ENCODE measurements around the gene KAT6B.

Gene KAT6B

DNA sequence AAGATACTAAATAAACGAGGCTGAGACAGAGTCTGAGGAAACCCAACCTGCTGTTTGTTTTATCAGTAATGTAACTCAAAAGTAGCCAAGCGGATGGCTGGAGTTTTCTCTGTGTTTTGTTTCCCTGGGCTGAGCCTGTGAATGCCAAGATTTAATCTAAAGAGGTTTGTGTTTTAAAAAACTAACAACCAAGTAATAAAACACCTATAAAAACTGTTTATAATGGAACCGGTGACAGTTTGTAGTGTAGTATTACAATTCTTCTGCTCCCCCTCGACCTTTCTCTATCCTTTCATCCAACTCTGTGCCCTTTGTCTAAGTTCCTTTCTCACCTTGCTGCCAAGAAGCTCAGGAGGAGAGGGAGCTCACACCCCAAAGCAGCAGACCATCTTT, 2.6 kb upstream of the KAT6B start:
- no peak for DNase-seq (ENCODE audit: low read depth)

DNA sequence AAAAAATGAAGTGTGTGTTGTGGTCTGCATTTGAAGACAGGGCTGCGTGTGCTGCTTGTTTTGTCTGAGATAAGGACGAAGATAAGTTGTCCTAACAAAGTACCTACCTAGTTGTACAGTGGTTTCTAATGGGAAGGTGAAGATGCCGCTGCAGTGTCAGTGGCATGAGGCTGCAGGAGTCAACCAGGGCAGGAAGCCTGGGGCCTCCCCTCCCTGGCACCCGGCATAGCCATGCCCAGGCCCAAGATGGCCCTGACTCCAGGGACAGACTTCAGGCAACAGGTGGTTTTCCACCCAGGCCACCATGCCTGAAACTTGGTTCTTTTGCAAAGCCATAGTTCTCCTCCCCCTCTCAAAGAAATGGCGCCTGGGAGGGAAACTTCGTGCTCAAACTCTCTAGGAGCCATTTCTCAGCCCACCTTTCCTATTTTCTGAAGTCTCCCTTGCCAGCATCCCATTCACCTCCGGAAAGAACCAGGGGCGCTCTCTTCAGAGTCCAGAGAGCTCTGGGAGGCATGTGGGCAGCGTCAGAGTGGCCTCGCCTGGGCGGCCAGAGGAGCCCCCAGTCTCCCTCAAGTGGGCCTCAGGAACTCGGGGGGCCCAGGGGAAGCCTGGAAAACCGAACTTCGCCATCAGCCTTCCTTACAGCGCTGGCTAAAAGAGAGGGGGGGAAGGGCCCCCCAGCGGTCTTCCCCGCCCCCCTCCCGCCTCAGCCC, 2.1 kb upstream of the KAT6B start:
- no peak for DNase-seq (ENCODE audit: low read depth)

DNA sequence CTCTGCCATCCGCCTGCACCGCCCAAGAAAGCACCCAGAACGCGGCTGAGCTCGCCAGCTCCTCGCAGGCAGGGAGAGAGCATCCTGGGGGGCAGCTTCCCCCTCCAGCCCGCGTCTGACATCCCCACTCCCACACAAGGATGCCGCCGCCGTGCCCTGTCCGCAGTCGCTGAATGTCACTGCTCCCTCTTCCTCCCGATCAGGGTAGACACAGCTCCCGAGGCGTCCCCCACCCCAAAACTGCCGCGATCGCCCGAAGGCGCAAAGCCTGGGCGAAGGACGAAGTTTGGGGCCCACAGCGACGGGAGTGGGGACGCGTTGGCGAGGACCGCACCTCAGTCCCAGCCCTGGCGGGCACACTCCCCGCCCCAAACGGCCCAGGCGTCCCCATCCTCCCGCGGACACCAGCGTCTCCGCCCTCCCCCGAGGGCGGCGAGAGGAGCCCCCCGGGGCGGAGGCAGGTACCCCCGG, 1.5 kb upstream of the KAT6B start:
- DNase-seq (ENCODE audit: low read depth), result no peak

DNA sequence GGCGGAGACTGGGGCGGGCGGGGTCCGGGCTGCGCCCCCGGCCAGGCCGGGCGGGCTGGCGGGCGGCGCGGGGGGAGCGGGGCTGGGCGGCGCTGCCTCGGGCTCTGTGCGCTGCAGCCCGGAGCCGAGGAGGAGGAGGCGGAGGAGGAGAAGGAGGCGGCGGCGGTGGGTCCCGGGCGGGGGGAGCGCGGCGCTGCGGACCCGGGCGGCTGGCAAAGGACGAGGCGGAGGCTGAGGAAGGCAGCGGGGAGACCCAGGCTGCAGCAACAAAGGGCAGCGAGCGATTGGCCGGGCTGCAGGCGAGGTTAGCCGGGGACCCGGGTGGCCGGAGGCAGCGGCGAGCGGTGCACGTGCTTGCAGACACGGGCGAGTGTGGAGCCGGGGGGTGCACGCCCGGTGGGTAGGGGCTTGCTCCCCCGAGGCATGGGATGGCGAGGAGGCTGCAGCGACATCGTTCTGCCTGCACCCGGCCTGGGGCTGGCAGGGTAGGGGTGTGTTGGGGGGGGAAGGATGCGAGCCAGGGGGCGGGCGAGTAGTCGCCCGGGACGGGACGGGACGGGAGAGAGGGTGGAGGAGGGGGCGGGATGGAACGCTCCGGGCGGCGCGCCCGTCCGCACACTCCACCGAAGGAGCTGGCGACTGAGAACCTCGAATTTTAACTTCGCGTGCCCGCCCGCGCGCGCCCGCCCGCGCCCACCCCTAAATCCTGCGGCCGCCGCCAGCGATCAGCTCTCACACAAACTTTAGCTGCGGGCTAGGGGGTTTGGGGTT, 844 bp upstream of the KAT6B start:
- no peak for DNase-seq (ENCODE audit: low read depth)

DNA sequence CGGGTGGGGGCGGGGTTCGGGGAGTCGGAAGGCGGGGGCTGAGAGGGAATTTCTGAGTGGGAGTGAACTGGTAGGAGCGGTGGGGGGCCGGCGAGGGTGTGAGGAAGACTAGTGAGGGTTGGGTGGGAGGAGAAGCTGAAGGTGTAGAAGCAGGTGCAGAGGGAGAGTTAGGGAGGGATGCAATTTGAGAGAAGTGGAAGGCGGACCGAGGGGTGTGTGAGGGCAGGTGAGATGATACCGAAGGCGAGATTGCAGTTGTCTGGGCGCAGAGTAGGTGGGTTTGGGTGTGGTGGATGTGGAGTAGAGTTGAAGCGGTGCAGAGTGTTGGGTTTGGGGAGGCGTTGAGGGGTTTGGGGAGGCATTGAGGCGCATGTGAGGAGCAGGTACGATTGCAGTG, 643 bp downstream of the KAT6B start:
- no peak for DNase-seq (ENCODE audit: low read depth)

DNA sequence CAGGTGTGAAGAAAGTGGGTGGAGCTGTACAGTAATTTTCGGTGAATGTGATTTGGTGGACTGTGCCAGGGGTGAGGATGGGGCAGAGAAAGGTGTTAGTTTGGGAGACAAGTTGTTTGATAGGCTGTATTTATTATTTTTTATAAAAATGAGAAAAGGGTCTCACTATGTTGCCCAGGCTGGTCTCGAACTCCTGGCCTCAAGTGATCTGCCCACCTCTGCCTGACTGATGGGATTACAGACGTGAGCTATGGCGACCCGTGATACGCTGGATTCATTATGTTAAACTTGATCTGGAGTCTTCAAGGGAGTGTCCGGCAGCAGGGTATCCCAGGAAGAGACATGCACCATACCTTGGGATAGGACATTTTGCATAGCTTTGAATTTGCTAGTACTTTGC, 1.3 kb downstream of the KAT6B start:
- no peak for DNase-seq (ENCODE audit: low read depth)

DNA sequence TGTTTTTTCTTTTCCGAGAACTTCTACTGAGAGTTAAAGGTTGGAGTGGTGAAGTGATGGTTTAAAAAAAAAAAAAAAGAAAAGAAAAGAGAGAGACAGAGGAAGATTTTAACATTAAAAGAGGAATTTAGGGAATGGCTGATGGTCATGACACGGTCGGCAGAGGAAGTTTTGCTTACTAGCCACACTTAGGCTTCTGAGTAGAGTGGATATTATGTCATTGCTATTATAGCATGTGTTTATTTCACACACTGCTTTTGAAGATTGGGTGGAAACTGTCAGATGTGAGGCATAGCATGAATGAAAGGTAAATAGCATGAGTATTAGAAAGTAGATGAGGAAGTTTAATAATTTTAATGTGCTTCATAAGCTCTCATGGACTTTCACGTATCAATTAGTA, 2.5 kb downstream of the KAT6B start:
- DNase-seq (ENCODE audit: low read depth), result no peak

DNA sequence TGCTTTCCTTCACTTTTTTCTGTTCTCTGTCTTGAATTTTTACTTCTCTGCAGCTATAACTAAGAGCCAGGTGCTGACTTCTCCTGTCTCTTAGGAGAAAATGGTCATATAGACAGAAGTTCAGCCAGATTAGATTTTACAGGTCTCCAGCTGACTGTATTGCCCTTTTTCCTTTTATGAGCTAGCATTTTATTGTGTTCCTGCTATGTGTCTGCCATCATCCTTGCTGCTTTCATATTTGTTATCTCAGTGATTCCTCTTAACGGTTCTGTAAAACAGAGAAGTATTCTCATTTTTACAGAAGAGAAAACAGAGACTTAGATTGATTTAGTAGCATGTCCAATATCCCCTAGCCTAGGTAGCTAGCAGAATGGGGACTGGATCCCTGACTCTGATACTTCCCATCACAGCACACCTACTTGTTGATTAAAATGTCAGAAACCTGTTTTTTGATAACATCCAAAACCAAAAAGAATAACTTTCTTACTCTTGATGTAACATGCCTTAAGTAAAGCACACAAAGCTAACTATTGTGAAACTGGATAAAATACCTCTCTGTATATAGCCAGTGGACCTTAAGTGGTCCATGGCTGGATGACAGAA, 5.2 kb downstream of the KAT6B start:
- DNase-seq (ENCODE audit: low read depth), result no peak

DNA sequence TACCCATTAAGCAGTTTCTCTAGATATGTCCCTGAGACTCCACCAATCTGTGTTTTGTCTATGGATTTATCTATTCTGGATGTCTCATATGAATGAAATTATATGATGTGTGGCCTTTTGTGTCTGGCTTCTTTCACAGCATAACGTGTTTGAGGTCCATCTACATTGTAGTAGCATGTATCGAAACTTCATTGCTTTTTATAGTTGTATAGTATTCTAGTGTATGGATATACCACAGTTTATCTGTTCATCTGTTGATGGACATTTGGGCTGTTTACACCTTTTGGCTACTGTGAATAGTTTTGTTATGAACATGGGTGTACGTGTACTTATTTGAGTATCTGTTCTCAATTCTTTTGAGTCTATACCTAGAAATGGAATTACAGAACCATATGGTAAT, 9.6 kb downstream of the KAT6B start:
- no peak for DNase-seq (ENCODE audit: low read depth)

DNA sequence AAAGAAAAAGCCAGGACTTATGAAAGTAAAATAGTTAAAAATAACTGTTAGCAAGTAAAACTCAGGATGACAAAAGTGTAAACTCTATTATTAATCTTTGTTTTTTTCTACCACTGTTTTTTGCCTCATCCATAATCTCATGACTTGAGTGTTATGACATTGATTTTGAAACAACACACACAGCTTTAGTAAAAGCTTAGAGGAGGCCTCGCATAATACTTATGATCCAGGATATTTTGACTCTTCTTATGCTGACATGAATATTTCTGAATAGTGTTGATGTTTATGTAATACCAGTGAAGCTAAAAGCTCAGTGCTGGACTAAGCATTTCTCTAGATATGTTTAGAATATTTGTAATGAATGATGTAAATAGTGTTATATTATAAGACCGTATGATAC, 10.5 kb downstream of the KAT6B start:
- DNase-seq (ENCODE audit: low read depth), result no peak

DNA sequence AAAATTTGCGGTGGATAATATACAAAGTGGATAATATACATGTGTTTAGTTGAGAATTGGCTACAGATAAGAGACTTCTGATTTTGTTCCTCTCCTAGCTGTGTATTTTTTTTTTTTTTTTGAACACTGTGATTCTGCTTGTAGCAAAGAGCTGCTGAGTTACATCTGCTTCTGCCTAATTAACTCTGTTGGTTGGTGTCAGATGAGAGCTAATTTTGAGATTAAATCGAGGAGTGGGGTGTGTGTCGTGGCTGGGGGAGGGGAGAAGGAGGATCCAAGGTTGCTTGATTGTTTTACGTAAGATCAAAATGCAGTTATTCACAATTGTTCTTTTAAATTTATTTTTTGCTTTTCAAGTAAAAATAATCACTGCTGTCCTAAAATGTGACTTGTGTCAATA, 11.3 kb downstream of the KAT6B start:
- DNase-seq (ENCODE audit: low read depth), result no peak

DNA sequence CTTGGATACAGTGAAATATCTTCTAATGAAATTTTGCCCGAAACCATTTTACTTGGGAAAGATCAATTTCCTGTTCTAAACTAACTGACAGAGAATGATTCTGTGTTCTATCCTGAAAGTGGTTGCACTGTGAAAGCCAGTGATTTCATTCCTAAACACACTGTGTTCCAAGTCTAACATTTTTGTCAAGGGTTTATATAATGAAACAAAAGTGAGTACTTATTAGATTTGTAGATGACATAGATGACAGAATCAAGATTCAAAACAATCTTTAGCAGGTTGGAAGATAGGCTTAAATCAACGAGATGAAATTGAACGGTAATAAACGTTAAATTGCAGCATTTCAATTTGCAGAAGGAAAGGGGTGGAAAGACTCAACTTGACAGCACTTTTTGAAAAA, 13.3 kb downstream of the KAT6B start:
- no peak for DNase-seq (ENCODE audit: low read depth)

DNA sequence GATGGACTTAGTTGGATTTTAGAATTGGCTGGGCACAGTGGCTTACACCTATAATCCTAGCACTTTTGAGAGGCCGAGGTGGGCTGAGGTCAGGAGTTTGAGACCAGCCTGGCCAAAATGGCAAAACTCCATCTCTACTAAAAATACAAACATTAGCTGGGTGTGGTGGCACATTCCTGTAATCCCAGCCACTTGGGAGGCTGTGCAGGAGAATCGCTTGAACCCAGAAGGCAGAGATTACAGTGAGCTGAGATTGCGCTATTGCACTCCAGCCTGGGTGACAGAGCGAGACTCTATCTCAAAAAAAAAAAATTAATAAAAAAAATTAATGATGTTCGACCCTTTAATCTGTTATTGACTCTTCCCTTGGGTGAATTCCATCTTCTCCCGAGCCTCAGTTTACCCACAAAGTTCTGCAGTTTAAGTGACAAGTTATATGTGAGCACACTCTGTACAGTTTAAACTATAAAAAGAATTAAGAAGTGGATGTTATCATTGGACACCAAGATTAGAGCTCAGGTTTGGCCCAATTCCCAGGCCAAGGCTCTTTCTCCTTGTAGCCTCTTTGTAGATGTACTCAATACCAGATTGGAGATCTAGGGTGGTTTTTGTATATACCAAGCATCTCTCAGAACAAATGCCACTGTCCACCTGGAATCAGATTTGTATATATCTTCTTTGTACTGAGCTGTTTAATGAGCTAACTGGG, 15.0 kb downstream of the KAT6B start:
- DNase-seq (ENCODE audit: low read depth), result no peak

DNA sequence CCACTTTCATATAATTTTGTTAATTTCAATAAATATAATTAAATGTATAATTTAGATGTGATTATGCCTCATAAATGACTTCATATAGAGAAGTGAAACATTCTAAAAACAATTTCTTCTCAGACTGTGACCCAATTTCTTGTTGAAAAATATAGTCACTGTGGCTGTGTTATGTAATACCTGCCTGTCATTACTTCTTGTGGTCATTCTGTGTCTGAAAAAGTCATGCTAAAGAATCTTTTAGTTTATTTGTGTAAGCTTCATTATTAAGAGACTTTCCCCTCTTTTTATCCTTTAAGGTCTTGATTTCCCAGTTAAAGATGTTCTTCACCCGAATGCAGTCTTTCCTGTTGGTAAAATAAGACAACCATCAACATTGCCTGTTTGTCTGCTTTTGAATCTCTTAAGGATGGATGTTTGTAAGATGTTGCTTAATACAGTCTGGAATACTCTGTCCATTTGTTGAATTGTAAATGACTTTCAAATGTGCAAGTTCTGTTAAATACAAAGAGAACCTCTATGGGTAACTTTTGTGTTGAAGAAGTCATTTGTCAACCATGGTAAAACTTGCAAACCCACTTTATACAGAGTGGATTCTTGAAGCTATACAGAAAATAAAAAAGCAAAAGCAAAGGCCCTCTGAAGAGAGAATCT, 16.0 kb downstream of the KAT6B start:
- no peak for DNase-seq (ENCODE audit: low read depth)

DNA sequence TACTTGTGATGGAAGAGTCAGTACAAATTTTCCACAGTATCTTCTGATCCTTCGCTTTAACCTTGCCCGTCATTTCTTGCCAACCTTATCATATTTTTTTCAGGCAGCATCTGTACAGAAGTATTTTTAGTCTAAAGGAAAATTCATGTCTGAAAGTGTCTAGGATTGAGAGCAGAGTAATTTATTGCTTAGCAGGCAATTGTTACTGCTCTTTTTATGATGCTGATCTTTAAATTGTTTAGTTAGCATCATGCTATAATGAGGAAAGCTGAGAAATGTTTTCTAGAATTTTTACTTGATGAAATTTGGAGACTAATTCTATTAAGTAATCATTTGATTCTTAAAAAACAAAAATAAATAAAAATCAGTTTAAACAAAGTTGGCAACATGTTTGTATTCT, 20.6 kb downstream of the KAT6B start:
- no peak for DNase-seq (ENCODE audit: low read depth)

DNA sequence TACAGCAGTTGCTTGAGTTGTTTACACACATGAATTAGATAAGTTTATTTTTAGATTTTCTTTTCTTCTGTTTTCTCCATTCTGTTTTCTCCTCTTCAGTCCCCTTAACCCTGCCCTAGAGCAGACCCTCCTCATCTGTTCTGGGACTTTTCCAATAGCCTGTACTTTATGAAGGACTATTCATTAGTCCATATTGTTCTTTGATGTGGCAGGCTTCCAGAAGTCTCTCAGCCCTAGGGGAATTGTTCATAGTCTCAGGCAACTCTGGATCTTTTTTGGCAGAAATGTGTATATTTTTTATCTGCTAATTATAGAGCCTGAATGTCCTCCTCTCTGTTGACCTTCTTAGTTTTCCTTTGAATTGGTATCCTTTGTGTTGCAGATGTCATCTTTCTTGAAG, 25.4 kb downstream of the KAT6B start:
- DNase-seq (ENCODE audit: low read depth), result no peak

DNA sequence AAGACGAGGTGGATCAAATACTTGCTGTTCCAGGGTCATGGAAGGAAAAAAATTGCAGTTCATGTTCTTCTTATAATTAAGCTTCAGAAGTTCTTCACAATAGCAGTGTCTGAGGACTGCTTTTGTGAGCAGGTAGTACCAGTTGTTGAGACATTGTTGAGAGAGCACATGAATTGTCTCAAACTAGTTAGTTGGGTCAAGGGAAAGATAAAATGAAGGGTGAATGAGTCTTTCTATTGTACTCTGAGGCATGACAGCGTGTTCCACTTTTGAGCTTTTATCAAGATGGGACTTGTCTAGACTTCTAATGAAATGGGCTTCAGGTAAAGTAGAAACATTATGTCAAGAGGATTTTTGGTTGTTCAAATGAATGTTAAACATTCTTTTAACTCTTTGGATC, 26.0 kb downstream of the KAT6B start:
- no peak for DNase-seq (ENCODE audit: low read depth)

DNA sequence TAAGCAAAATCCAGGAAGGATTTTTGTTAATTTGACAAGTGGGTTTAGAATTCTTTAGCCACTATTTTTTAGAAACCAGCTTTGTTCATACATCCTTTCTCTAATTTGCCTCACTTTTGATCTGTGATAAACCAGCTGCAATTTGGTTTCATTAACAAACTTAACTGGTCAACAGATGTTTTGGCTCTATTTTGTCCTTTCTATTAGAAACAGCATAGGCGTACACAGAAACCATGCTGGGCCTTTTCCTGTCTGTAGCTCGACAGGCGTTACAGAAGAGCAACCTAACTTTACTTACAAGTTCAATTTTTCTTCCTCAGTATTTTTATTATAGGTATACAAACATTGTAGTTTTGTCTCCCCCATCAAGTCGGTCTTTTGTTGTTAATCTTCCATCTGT, 28.2 kb downstream of the KAT6B start:
- no peak for DNase-seq (ENCODE audit: low read depth)

DNA sequence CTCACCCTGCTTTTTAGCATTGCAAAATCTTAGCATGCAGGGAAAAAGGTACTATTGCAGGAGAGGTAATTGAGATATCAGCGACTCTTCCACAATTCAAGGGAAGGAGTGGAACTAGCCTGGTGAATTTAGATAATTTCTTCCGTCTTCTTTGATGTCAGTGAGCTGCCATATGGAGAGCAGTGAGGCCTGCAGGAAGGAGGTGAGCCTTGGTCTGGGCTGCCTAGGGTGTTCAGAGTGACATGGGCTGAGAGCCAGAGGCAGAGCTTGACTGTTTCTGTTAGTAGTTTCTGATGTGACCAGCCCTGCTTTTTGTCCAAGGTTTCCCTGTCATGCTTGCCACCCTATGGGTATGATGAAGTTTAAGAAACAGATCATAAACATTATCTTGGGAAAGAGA, 28.6 kb downstream of the KAT6B start:
- no peak for DNase-seq (ENCODE audit: low read depth)

DNA sequence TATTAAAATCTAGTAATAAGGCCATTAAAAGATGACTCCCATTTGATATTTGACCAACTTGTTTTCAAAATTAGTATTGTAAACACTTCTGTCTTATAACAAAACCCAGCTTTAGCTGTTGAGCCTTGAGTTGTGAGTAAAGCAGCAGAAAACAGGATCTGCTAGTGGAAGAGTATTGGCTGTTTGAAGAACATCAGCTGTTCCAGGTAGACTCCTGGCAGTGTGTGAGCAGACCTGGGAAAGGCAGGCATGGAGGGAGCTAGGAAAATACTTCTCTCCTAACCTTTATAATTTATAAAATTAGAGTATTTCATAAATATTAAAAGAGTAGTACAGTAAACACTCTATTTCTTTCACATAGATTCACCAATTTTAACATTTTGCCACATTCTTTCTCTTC, 29.0 kb downstream of the KAT6B start:
- DNase-seq (ENCODE audit: low read depth), result no peak

DNA sequence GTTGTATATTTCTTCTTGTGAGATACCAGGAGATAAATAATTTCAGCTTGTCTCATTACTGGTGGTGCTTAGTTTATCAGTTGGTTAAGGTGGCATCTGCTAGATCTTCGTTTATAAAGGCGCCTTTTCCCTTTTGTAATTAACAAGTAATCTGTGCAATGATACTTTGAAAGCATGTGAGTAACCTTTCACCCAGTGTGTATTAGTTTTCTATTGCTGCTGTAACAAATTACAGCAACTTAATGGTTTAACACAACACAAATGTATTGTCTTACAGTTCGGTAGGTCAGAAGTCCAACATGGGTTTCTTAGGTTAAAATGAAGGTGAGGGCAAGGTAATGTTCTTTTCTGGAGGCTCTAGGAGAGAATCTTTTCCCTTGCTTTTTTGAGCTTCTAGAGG, 30.5 kb downstream of the KAT6B start:
- DNase-seq (ENCODE audit: low read depth), result no peak

DNA sequence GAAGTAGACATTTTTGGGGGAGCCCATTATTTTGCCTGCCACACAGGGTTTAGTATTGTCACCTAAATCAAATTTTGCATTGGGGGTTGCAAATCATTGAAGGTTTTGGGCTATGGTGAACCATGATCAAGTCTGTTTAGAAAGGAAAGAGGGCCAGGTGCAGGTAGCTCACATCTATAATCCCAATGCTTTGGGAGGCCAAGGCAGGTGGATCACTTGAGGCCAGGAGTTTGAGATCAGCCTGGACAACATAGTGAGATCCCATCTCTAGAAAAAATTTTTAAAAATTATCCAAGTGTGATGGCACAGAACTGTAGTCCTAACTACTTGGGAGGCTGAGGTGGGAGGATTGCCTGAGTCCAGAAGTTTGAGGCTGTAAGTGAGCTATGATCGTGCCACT, 31.2 kb downstream of the KAT6B start:
- DNase-seq (ENCODE audit: low read depth), result no peak

Measured in HS-27A (cell line).